Activated gamma-delta T cell treated with anti-CD3 and anti-CD28 coated beads, Interleukin-2, amount 50 U/mL, for 16 hours (primary cell): Measurements from ENCODE around the gene MFNG.

Experiments used
- DNase-seq: peaks from one replicate; pipeline ENCODE4 v3.0.0-alpha.2; 2020; ENCODE audit warnings: low read depth

MFNG gene

DNA sequence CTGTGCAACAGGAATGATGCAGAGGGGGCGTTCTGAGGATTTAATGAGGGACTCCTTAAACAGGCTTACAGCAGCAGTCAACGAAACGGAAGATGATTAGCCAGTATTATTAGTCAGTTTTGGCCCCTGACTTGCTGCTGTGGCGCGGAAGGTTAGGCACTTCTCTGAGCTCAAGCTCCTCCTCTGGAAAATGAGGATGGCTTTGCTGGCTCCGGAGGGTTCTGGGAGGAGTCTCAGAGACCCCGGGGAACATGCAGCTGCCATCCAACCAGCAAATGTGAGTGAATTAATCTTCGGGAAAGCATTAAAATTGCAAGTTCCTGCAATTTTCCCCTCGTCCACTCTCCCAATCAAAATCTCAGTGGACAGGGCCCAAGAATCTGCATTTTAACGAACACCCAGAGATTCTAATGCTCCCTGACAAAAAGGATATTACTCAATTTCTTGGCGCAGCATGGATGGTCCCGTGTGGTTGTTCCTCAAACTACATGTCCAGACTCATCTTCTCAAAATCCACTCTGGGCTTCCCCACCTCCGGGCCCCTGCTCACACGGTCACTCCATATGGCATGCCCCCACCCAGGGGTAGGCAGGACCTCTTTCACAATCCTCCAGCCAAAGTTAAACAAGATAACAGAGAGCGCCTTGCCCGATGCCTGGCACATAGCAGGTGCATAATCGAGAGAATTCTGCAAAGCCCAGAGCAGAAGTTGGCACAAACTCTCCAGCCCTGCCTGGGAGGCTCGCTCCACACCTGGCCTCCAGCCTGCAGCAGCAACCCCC, 65.3 kb downstream of the MFNG start:
- DNase-seq: no peak

DNA sequence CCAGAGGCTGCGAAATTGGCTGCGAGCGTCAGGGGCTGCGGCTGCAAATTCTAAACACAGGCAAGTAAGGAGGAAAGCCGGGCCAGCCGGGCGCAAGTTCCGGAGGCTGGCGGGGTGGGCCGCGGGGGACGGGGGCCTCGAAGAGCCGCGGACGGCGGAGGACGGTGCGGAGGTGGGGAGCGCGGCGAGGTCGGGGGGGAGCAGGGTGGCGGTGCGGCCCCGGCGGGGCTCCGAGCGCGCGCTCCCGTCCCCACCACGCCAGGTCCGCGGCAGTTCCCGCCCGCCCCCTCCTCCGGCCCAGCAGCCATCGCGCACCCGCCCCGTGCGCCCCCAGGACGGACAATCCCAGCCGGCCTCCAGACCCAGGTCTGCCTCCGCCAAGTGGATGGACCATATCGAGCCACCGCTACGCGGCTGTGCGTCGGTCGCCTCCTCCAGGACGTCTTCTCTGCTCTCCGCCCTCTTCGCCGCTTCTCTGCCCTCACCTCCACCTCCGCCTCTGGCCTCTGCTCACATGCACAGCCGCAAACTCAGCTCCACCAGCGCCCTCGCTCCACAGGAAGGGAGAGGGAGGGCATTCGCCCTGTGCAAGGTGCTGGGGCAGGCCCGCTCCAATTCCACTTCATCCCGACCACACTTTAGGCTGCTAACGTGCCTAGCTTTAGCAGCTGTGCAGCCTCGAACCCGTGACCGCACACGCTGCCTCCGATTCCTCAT, 66.1 kb downstream of the MFNG start:
- DNase-seq: no peak

DNA sequence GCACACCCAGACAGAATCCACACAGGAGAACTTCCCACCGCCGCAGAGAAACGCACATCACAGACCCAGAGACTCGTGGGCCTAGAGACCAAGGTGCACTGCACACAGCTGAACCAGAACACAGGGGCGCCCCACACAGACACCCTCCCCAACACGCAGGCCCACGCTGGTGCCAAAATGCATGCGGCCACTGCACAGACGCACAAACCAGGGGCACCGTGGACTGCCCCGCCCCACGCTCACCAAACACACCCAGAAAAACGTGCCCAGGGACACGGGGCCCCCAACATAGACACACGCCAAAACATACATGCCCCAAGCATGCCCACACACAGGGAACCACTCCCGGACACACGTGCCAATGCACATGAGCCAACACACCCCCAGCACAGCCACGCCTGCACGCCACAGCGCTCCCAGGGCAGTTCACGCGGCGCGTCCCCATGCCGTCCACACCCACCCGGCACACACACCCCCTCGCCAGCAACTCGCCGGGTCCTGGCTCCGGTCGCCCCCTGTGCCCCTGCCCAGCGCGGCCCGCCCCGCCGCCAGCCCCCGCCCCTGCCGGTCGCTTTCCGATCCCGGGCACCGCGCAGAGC, 66.7 kb downstream of the MFNG start:
- no peak for DNase-seq
